ENCODE data around the gene TCEAL1. TPM values are rescaled to one million over a fixed set of nuclear protein-coding genes. Genes with fewer than 3 reads are reported as not detected.

Gene TCEAL1
- total RNA-seq, 1 experiment from 2014 or later: 9.2 TPM

Other genes with a start within 250 kb of the TCEAL1 start
- 0.10 and 0.52 TPM in 2 replicates for gene RAB40A, start 109.5 kb upstream of the TCEAL1 start, total RNA-seq (2014; rRNA removed; shearing (Covaris generic))
- 15.5 and 23.8 TPM in 2 replicates for gene TCEAL4, start 43.5 kb upstream of the TCEAL1 start, total RNA-seq (2014; rRNA removed; shearing (Covaris generic))
- 3.5 and 5.8 TPM in 2 replicates for gene TCEAL3, start 21.0 kb upstream of the TCEAL1 start, total RNA-seq (2014; rRNA removed; shearing (Covaris generic))
- 566 and 659 TPM in 2 replicates for gene MORF4L2, start 57.7 kb downstream of the TCEAL1 start, total RNA-seq (2014; rRNA removed; shearing (Covaris generic))
- gene TMEM31, start 81.9 kb downstream of the TCEAL1 start, total RNA-seq (2014; rRNA removed; shearing (Covaris generic)): 0.28 TPM in 1 of 2 replicates, not detected in the other
- gene PLP1, start 147.9 kb downstream of the TCEAL1 start, total RNA-seq (2014; rRNA removed; shearing (Covaris generic)): 59.4 and 60.7 TPM in 2 replicates
- 0.30 and 0.48 TPM in 2 replicates for gene RAB9B, start 203.3 kb downstream of the TCEAL1 start, total RNA-seq (2014; rRNA removed; shearing (Covaris generic))